NCI-H146 treated with DMSO at 0.1 percent for 48 hours (cell line): Measurements from ENCODE around the gene MAP2K7.
"Not testable (repeated sequence)": the region's sequence is repeated elsewhere in the genome, so short reads cannot be mapped to it uniquely, and the experiment has no call there.

Source experiments
- DNase-seq: peaks from one replicate; lab custom pipeline; 2025; ENCODE audit not compliant: unreplicated experiment; lab: John Stamatoyannopoulos, UW

MAP2K7 gene

GRCh38 chr19:7907122-7907521, 3.4 kb downstream of the MAP2K7 start:
- DNase-seq = no peak

DNA sequence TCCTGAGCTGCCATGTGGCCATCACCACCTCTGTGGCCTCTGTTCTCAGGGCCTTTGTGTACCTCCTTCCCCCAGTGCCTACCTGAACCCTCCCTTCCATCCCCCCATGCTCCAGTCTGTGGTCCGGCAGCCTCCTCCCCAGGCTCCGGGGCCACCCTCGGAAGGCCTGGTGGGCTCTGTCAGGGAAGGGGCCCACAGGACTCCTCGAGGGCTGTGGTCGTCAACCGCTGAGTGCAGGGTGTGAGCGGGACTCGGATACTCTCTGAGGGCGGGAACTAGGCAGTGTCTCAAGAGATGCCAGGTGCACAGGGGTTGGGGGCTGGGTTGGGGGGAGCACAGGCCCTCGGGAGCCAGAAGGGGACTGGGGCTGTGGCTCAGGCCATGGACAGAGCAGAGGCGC, 3.9 kb downstream of the MAP2K7 start:
- DNase-seq = no peak

GRCh38 chr19:7908078-7908699, 4.5 kb downstream of the MAP2K7 start:
- no peak for DNase-seq

- no peak for DNase-seq
These were observed 5.2 kb downstream of the MAP2K7 start for GRCh38 chr19:7908742-7909461.

DNA sequence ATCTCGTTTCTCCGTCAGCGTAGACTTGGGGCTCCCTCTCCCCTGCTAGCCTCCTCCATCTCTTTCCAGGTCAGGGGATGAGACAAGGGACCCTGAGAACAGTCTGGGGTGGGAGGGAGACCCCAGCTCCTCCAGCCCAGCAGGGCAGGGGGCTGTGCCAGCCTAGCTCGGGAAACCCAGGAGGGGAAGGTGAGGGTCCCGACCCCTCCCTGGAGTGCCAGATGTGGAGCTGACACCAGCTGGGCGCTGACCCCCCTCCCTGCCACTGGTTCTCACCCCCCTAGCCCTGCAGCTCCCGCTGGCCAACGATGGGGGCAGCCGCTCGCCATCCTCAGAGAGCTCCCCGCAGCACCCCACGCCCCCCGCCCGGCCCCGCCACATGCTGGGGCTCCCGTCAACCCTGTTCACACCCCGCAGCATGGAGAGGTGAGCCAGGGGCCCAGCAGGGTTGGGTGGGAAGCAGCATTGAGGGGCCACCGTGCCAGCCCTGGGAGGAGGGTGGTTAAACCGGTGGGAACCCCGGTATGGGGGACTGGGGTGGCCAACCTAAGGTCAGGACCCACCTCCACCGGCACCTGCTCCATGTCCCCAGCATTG, 5.9 kb downstream of the MAP2K7 start:
- DNase-seq = no peak

DNA sequence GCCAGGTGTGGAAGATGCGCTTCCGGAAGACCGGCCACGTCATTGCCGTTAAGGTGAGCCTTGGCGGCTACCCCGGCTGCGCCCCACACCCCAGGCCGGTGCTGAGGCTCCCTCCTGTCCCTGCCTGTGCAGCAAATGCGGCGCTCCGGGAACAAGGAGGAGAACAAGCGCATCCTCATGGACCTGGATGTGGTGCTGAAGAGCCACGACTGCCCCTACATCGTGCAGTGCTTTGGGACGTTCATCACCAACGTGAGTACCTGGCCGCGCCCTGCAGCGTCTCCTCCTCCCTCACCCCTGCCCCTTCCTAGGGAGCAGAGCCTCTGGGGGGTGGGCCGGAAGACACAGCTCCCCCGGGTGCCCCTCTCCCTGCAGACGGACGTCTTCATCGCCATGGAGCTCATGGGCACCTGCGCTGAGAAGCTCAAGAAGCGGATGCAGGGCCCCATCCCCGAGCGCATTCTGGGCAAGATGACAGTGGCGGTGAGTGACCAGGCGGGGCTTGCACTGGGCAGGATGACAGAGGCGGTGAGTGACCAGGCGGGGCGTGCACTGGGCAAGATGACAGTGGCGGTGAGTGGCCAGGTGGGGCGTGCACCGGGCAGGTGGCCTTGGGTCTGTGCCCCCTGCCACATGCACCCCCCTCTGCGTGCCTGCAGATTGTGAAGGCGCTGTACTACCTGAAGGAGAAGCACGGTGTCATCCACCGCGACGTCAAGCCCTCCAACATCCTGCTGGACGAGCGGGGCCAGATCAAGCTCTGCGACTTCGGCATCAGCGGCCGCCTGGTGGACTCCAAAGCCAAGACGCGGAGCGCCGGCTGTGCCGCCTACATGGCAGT, 6.9 kb downstream of the MAP2K7 start:
- no peak for DNase-seq

- no peak for DNase-seq
These were observed 7.9 kb downstream of the MAP2K7 start for GRCh38 chr19:7911508-7912143.

GRCh38 chr19:7912144-7912696, 8.5 kb downstream of the MAP2K7 start:
- no peak for DNase-seq

- DNase-seq = no peak
These were observed 9.3 kb downstream of the MAP2K7 start for GRCh38 chr19:7912697-7913564.

DNA sequence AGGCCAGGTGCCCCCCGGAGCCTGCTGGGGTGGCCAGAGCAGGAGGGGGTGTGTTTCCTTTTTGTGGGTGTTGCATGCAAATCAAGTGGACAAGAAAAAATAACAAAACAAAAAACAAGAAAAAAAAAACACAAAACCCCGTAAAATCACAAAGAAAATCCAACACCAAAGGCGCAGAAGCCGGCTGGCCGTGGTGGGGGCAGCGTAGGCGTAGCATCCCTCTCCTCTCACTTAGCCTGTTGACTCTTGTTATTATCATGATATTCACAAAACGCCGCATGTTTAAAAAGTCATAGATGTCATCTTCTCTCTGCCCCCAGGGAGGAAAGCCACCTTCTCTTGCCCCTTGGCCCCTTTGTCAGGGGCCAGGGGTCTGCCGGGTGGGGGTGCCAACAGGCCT, 10.0 kb downstream of the MAP2K7 start:
- no peak for DNase-seq

DNA sequence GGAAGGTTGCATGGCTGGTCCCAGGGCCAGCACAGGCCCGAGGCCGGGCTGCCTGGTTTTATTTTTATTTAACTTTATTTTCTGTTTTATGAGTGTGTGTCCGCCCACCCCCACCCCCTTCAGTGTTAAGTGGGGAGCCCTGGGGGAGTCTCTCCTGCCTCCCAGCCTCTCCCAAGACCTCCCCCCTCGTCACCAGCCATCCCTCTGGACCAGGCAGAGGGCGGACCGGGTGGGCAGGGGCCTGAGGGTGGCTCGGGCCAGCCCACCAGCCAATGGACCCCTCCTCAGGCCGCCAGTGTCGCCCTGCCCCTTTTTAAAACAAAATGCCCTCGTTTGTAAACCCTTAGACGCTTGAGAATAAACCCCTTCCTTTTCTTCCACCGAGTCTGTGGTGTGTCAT, 10.4 kb downstream of the MAP2K7 start:
- no peak for DNase-seq

DNA sequence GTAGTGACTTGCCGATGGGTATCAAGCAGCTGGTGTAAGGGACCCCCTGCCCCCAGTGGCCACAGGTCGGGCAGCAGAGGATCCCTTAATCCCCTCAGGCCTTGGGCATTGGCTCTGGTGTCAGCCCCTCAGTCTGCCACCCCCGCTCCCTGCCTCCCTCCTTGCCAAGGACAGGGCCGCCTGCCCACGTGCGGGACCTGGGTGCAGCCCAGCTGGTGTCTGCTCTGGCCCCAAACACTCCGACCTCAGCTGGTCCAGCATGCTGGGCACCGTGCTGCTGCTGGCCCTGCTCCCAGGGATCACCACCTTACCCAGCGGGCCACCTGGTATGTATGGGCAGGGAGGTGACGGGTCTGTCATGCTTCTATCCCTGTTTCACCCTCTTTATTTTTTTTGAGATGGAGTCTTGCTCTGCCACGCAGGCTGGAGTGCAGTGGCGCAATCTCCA, 10.9 kb downstream of the MAP2K7 start, which contains the start of gene TGFBR3L:
Gene TGFBR3L, plus strand, starts transcription at position 233 of the 448 bp plus-strand sequence.
- DNase-seq = no peak

- no peak for DNase-seq
These were observed 11.8 kb downstream of the MAP2K7 start for GRCh38 chr19:7915250-7916102.

DNA sequence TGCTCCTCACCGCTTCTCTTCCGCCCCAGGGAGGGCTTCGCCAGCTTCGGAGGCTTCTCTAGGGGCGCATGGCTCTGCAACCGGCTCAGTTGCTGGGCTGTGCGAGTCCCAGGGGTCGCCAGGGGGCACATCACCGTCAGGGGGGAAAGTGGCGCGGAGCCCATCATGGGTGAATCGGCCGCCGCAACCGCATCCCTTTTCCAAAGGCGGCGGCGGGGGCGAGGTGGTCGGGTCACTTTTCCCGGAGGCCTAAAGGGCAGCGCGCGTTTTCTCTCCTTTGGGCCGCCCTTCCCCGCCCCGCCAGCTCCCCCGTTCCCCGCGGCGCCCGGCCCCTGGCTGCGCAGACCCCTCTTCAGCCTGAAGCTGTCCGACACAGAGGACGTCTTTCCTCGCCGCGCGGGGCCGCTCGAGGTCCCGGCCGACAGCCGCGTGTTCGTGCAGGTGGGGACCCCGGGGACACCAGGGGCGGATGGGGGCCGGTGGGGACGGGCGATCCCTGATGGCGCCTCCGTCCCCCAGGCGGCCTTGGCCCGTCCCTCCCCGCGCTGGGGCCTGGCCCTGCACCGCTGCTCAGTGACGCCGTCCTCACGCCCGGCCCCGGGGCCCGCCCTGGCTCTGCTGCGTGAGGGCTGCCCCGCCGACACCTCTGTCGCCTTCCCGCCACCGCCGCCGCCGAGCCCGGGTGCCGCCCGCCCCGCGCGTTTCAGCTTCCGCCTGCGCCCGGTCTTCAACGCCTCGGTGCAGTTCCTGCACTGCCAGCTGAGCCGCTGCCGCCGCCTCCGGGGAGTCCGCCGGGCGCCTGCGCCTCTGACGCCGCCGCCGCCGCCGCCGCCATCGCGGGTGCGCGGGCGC, 12.7 kb downstream of the MAP2K7 start:
- no peak for DNase-seq

DNA sequence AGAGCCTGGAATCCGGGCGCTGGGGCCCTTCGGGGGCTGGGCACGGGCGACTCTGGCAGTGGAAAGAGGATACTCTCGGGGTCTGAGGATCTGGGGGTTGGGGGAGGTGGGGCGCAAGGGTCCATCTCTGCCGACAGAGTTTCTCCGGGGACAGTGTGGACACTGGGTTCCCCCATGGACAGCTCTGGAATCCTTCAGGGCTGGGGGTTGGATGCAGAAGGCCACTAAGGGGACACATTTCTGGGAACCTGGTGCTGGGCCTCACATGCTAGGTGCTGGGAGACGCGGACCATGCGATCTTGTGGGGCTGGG, 13.2 kb downstream of the MAP2K7 start:
- no peak for DNase-seq

DNA sequence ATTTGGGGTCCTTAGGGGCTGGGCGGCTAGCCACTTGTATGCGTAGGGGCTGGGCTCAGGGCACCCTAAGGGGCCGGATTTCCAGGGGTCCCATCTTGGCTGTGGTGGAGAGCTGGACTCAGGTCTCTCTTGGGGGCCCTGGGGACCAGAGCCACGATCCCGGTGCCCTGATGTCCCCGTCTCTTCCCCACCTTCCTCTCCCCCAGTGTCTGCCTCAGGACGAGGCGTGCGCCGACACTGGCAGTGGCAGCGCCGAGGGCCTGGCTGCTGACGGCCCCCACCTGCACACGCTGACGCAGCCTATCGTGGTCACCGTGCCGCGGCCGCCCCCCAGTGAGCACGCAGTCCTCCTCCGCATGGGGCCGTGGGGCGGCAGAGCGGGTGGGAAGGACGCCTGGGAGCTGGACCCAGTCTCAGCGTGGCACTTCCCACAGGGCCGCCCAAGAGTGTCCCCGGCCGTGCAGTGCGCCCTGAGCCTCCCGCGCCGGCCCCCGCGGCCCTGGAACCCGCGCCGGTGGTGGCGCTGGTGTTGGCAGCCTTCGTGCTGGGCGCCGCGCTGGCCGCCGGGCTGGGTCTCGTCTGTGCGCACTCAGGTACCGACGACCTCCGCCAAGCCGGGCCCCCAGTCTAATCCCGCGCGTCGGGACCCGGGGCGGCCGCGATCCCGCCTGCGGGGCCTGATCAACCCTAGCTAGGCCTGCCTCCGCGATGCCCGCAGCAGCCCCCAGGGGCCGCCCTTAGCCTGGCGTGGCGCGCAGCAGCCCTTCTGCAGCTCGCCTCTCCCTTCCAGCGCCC, 13.8 kb downstream of the MAP2K7 start:
- DNase-seq = no peak

DNA sequence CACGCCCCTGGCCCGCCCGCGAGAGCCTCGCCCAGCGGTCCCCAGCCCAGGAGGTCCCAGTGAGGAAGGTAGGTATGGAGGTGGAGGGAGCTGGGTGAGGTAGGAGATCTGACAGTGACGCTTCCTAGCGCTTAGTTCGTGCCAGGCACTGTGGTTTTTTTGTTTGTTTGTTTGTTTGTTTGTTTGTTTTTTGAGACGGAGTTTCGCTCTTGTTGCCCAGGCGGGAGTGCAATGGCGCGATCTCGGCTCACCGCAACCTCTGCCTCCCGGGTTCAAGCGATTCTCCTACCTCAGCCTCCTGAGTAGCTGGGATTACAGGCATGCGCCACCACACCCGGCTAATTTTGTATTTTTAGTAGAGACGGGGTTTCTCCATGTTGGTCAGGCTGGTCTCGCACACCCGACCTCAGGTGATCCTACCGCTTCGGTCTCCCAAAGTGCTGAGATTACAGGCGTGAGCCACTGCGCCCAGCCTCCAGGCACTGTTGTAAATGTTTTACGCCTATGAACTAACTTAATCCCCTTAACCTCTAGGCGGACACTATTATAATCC, 14.5 kb downstream of the MAP2K7 start:
- DNase-seq = not testable (repeated sequence)
